Stimulated activated CD8-positive, alpha-beta memory T cell treated with anti-CD3 and anti-CD28 coated beads, Interleukin-12 subunit alpha, Interleukin-12 subunit beta, amount 100 ng/mL, for 1 hour (primary cell): ENCODE measurements around the gene RBM5.

Source experiments
- DNase-seq: peaks from one replicate; pipeline ENCODE4 v3.0.0-alpha.2; 2020; ENCODE audit warnings: low read depth

RBM5 gene

GRCh38 chr3:50162034-50162883 lies 73.5 kb downstream of the RBM5 start:
- no peak for DNase-seq

- no peak for DNase-seq
Observed at GRCh38 chr3:50163572-50164455, 75.1 kb downstream of the RBM5 start.

GRCh38 chr3:50164481-50164880 lies 75.8 kb downstream of the RBM5 start:
- no peak for DNase-seq

GRCh38 chr3:50164984-50165909 lies 76.5 kb downstream of the RBM5 start:
- DNase-seq, result no peak

- DNase-seq, result no peak
Observed at GRCh38 chr3:50165910-50166538, 77.3 kb downstream of the RBM5 start.

- DNase-seq, result no peak
Observed at GRCh38 chr3:50166620-50167019, 77.9 kb downstream of the RBM5 start.

- DNase-seq, result no peak
Observed at GRCh38 chr3:50167069-50167840, 78.5 kb downstream of the RBM5 start.

GRCh38 chr3:50167841-50168209 lies 79.1 kb downstream of the RBM5 start:
- no peak for DNase-seq

- DNase-seq, result no peak
Observed at GRCh38 chr3:50168388-50168787, 79.7 kb downstream of the RBM5 start.
